CD4-positive, alpha-beta T cell treated with Interleukin-4 for 4 hours (primary cell): ENCODE results near the gene ARL9.
A peak's percentile ranks its signal among the peaks of the same experiment; 100 is the strongest.

Experiments
- DNase-seq: peaks from one replicate; pipeline ENCODE4 v3.0.0-alpha.2; 2020

The ARL9 gene

DNA sequence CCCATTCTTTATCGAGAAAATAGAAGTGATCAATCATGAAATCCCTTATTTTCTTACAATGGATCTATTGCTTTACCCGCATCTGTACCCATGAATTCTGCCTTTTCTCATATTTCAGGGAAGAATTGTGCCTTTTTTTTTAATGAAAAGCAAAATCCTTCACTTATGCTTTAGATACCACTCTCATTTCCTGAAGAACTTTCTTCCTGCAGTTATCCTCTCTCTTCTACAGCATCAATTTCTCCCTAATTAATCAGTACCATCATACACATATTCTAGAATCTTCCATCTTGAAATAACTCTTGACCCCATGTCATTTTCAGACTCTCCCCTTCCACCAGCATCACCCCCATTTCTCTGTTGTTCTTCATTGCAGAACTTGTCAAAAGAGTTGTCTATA lies 26.6 kb downstream of the ARL9 start:
- DNase-seq = no peak

DNA sequence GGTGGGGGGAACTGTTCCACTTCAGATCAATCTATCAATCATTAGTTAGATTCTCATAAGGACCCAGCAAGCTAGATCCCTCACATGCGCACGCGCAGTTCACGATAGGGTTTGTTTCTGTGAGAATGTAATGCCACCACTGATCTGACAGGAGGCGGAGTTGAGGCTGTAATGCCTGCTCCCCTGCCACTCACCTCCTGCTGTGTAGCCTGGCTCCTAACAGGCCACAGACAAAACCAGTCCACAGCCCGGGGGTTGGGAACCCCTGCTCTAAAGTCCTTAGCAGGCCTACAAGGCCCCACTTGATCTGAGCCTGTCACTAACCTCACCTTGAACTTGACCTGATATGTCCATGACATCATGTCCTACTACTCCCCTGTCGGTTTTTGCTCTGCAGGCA lies 30.3 kb downstream of the ARL9 start:
- DNase-seq = no peak

GRCh38 chr4:56537147-56537546 lies 31.6 kb downstream of the ARL9 start:
- no peak for DNase-seq

GRCh38 chr4:56540826-56541225 lies 35.2 kb downstream of the ARL9 start:
- DNase-seq = no peak

GRCh38 chr4:56544573-56545131 lies 39.1 kb downstream of the ARL9 start:
- DNase-seq = peak; percentile 80

GRCh38 chr4:56550642-56551041 lies 45.1 kb downstream of the ARL9 start:
- no peak for DNase-seq

DNA sequence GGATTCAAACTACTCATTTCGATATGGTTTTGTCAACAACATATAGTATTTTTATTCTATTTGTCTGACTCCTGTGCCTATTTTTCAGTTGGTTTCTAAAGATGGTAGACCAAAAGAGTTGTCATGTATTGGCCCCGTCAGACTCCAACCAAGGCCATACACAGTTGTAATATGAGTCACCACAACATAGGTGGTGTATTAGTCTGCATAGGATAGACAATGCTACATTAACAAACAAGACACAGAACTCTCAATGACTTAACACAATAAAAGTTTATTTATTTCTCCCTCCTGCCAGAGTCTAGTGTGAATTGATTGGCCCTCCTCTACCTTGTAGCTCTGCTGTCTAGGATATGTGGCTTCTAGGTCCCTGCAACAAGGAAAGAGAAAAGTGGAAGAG lies 45.9 kb downstream of the ARL9 start:
- DNase-seq = no peak

DNA sequence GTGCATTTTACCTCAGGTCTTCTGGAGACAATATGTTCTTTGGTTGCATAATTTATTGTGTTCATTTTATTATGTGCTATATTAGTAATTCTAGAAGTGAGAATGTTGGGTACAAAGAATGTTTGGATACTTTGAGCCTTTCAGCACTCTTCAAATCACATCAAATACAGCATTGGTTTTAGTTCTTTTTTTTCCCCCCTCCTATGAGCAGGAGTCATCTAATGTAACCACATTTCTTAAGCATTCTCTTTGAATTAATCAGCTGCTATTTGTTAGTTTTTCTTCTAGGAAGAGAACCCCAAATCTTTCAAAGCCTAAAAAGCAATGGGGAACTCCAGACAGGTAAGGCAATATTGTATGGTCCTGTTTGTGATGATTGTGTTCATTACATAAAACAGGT lies 46.7 kb downstream of the ARL9 start:
- no peak for DNase-seq

DNA sequence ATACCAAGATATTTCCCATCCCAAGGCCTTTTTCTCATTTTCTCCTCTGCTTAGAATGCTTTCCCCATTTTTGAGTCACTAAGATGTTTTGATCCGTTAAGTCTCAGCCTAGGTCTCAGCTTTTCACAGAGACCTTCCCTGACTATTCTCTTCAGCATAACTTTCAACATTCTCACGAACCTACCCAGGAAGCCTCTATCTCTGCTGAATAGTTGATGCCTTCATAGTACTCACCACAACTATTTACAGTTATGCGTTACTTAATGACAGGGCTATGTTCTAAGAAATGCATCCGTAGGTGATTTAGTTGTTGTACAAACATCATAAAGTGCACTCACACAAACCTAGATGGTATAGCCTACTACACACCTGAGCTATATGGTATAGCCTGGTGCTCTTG lies 64.5 kb downstream of the ARL9 start:
- DNase-seq = no peak
